GM21423 (cell line): ENCODE data around the gene LARGE1.

Source experiments
- ATAC-seq: cut with Tn5 transposase; IDR thresholded peaks from one replicate; pipeline ENCODE4 v1.9.1; 2021; ENCODE audit warnings: mild to moderate bottlenecking, moderate library complexity; ENCODE audit not compliant: unreplicated experiment

Gene LARGE1

GRCh38 chr22:33741025-33741424 is 179.3 kb downstream of the LARGE1 start:
- no peak for ATAC-seq

- ATAC-seq: no peak
Measured at GRCh38 chr22:33739516-33739915, 180.8 kb downstream of the LARGE1 start.

- no peak for ATAC-seq
Measured at GRCh38 chr22:33737662-33738061, 182.6 kb downstream of the LARGE1 start.

GRCh38 chr22:33735978-33736377 is 184.3 kb downstream of the LARGE1 start:
- no peak for ATAC-seq

GRCh38 chr22:33728847-33729246 is 191.4 kb downstream of the LARGE1 start:
- no peak for ATAC-seq

GRCh38 chr22:33726294-33726734 is 194.0 kb downstream of the LARGE1 start:
- ATAC-seq: no peak

GRCh38 chr22:33723915-33724314 is 196.4 kb downstream of the LARGE1 start:
- no peak for ATAC-seq

GRCh38 chr22:33722816-33723215 is 197.5 kb downstream of the LARGE1 start:
- ATAC-seq: no peak

GRCh38 chr22:33720166-33720878 is 200.0 kb downstream of the LARGE1 start:
- ATAC-seq: no peak

GRCh38 chr22:33717694-33718396 is 202.4 kb downstream of the LARGE1 start:
- ATAC-seq: no peak

GRCh38 chr22:33715237-33715985 is 204.9 kb downstream of the LARGE1 start:
- ATAC-seq: no peak

GRCh38 chr22:33710326-33710725 is 209.9 kb downstream of the LARGE1 start:
- no peak for ATAC-seq

- ATAC-seq: no peak
Measured at GRCh38 chr22:33707581-33707980, 212.7 kb downstream of the LARGE1 start.

GRCh38 chr22:33706100-33706499 is 214.2 kb downstream of the LARGE1 start:
- no peak for ATAC-seq

- ATAC-seq: no peak
Measured at GRCh38 chr22:33699176-33699575, 221.1 kb downstream of the LARGE1 start.

- no peak for ATAC-seq
Measured at GRCh38 chr22:33697640-33698039, 222.6 kb downstream of the LARGE1 start.

GRCh38 chr22:33691057-33691630 is 229.1 kb downstream of the LARGE1 start:
- no peak for ATAC-seq

GRCh38 chr22:33688903-33689302 is 231.4 kb downstream of the LARGE1 start:
- no peak for ATAC-seq

- ATAC-seq: no peak
Measured at GRCh38 chr22:33687464-33687863, 232.8 kb downstream of the LARGE1 start.

GRCh38 chr22:33684087-33684486 is 236.2 kb downstream of the LARGE1 start:
- no peak for ATAC-seq

GRCh38 chr22:33682927-33683326 is 237.3 kb downstream of the LARGE1 start:
- ATAC-seq: no peak
